Mammary epithelial cell (primary cell): ENCODE measurements around the gene SCNN1A.

Source experiments
- CTCF ChIP-seq, 2 donors: IDR thresholded peaks in 1 of 2; conservative IDR thresholded peaks in 1 of 2; 2 replicates each; pipeline ENCODE4 v1.5.1; 2011 to 2012; ENCODE audit warnings: inconsistent platforms in 2 of 2, low read length in 2 of 2, mild to moderate bottlenecking in 2 of 2, control low read depth in 1 of 2, low read depth in 1 of 2; ENCODE audit not compliant: insufficient read depth in 1 of 2; ENCODE audit errors: extremely low read depth in 1 of 2
- EZH2 ChIP-seq: IDR thresholded peaks from 2 replicates; pipeline ENCODE4 v1.6.1; 2012; ENCODE audit warnings: low read length, inconsistent platforms, borderline replicate concordance

- TF ChIP-seq CTCF (conservative IDR thresholded peaks at IDR 0.05 in 1 of 2, IDR thresholded peaks at IDR 0.05 in 1 of 2; ENCODE audit: extremely low read depth in 1 of 2, insufficient read depth in 1 of 2, low read depth in 1 of 2, low read length in 2 of 2) (no peak), EZH2 (no peak)
Measured at GRCh38 chr12:6317693-6318439, 57.5 kb downstream of the SCNN1A start.
